Measurements from ENCODE around the gene BRME1.
"Not testable (repeated sequence)": the region's sequence is repeated elsewhere in the genome, so short reads cannot be mapped to it uniquely, and the experiment has no call there.

The BRME1 gene

DNA sequence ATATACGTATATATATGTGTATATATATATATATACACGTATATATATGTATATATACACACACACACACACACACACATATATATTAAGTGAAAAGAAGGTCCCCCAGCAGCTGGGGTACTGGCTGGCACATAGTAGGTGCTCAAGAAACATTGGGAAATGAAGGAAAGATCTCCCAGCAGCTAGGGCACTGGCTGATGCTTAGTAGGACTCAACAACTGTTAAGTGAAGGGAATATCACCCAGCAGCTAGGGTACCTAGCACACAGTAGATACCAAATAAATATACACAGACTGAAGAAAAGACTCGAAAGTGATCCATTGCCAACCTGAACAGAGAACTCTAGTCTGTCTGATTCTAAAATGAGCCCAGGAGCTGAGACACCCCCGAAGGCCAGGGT lies 20.1 kb upstream of the BRME1 start:
- no peak for DNase-seq

DNA sequence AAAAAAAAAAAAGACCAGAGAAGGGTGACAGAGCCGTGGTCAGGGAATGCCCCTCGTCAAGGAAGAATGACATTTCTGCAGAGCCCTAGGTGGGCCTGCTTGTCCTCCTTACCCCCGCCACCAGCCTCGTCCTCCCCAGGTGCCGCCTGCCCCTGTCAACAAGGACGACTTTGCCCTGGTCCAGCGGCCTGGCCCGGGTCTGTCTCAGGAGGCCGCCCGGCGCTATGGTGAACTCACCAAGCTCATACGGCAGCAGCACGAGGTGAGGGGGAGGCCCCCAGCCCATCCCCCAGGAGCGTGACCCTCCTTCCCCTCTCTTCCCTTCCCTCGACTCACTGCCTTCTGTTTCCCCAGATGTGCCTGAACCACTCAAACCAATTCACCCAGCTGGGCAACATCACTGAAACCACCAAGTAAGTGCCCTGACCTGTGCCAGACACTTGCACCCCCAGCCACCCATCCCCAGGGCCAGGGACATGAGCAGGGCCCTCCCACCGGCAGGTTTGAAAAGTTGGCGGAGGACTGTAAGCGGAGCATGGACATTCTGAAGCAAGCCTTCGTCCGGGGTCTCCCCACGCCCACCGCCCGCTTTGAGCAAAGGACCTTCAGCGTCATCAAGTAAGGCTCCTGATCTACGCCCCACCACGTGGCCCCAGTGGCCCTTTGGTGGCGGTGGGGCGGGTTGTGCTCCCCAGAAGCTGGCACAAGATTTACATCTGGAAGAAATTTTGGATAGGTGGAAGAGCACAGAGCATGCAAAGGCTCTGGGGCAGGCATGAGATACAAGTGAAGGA lies 17.5 kb upstream of the BRME1 start:
- no peak for DNase-seq

DNA sequence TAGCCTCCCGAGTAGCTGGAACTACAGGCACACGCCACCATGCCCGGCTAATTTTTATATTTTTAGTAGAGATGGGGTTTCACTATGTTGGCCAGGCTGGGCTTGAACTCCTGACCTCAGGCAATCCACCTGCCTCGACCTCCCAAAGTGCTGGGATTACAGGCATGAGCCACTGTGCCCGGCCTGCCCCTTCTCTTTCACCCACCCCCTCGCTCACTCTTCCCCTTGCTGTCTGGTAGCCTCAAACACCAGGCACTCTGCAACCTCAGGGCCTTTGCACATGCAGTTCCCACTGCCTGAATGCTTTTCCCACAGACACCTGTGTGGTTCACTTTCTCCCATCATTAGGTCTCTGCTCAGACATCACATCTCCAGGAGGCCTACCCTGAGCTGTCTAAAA lies 16.2 kb upstream of the BRME1 start:
- not testable (repeated sequence) for DNase-seq

DNA sequence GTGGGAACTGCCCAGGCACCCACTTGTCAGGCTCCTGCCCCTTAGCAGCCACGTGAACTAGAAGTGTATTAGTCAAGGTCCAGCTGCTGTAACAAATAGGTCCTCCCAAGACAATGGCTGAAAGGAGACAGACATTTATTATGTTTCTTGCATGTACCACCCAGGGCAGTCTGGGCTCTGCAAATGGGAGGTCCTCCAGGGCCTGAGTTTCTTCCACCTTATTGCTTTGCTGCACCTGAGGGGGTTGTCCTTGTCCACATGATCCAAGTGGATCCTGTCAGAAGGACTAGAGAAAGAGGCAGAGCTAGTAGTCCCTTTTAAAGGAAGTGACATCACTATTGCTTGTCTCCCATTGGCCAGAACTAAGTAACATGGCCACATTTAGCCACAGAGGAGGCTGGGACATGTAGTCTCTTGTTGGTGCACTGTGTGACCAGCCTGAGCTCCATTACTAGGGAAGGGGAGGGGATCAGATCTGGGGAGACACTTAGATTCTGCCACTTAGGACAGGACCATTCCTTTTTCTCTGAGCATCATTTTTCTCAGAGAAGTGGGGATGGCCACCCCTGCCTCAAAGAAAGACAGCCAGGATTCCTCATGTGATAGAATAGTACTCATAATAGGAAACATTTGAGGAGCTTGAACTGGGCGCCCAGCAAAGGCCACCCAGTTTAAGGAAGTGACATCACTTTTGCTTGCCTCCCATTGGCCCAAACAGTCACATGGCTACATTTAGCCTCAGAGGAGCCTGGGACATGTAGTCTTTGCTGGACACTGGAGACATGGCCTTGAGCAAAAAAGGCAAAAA lies 15.2 kb upstream of the BRME1 start:
- peak; percentile 1 for DNase-seq

DNA sequence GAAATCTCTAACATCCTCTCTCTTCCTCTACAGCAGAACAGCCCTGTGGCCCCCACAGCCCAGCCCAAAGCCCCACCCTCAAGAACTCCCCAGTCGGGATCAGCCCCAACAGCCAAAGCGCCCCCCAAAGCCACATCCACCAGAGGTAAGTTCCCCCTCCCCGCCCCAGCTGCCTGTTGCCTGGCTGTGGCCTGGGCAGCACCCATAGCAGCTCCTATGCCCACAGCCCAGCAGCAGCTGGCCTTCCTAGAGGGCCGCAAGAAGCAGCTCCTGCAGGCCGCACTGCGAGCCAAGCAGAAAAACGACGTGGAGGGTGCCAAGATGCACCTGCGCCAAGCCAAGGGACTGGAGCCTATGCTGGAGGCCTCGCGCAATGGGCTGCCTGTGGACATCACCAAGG lies 14.6 kb upstream of the BRME1 start:
- DNase-seq, result no peak

DNA sequence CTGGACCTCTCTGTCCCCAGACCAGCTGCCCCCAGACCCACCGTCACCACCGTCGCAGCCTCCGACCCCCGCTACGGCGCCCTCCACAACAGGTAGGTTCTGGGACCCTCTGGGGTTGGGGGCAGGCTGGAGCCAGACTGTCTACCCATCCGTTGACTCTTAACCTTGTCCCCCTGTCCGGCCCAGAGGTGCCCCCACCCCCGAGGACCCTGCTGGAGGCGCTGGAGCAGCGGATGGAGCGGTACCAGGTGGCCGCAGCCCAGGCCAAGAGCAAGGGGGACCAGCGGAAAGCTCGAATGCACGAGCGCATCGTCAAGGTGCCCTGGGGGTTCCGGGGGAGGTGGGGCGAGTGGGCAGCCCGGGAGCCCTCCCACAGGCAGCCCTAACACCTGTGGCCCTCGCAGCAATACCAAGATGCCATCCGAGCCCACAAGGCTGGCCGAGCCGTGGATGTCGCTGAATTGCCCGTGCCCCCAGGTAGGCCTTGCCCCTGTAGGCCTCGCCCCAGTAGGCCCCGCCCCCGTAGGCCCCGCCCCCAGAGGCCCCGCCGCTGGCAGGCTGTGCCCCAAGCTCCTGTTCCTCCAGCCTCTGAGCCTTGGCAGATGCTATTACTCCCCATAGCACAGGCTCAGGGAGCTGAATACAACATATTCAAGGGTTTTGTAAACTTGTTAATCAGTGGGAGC lies 13.0 kb upstream of the BRME1 start:
- DNase-seq, result no peak

DNA sequence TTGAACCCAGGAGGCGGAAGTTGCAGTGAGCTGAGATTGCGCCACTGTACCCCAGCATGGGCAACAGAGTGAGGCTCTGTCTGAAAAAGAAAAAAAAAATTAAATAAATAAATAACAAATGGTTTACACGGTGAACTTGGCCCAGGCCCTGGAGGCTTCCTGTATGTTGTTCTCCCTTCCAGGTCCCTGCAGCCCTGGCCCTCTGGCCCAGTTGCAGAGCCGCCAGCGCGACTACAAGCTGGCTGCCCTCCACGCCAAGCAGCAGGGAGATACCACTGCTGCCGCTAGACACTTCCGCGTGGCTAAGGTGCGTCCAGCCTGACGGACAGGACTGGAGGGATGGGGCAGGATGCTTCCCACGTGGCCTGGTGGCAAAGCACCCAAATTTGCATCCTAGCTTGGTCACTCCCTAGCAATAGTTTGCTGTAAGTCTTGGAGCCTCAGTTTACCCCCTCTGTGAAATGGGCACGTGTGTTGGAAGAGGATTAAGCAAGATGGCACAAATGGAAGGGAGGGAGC lies 12.0 kb upstream of the BRME1 start:
- no peak for DNase-seq

DNA sequence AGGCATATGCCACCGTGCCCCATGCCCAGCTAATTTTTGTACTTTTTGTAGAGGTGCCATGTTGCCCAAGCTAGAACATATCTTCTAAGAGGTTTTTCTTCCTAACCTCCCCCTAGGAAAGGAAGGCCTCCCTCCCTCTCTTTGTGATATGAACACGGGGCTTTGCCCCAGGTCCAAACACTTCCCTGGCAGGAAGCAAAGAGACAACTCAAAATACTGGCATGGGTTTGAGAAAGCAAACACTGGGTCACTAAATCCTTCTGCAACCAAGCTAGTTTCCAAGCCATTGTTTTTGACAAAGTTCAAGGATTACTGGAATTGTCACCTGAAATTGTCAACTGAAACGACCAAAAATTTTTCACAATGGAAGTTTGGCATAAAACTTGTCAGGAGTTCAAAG lies 8.9 kb upstream of the BRME1 start:
- DNase-seq, result no peak

DNA sequence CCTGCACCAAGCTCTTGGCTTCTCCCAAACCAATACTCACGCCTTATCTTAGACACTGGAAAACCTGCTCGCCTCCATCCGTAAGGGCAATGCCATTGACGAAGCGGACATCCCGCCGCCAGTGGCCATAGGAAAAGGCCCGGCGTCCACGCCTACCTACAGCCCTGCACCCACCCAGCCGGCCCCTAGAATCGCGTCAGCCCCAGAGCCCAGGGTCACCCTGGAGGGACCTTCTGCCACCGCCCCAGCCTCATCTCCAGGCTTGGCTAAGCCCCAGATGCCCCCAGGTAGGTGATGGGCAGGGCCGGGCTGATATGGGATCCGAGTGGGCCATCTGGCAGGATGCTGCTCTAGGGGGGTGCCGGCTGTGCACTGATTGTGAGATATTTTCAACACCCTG lies 7.4 kb upstream of the BRME1 start:
- no peak for DNase-seq

DNA sequence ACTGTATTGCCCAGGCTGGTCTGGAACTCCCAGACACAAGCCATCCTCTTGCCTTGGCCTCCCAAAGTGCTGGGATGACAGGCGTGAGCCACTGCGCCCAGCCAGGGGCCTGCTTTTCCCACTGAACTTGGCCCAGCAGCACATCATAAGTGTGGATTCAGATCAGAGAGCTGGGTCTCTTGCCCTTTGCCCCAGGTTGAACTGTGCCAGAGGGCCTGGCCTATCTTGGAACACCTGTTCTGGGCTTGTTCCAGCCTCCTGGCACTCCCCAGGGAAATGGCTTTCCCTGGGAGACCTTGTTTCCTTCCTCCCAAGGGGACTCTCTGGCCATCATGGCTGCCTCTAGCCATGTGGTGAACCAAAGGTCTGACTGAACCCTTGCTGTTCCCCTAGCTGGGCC lies 3.5 kb upstream of the BRME1 start:
- no peak for DNase-seq

DNA sequence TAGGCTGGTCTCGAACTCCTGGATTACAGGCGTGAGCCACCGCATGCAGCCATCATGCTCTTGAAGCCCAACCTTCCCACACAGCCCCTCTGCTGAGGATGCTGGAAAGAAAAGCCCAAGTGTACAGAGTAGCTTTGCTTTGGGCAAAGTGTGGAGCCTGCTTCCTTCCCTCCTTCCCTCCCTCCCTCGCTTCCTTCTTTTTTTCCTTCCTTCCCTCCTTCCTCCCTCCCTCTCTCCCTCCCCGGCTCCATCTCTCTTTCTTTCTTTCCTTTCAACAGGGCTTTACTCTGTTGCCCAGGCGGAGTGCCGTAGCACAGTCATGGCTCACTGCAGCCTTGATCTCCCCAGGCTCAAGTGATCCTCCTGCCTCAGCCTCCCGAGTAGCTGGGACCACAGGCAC lies 2.8 kb upstream of the BRME1 start:
- DNase-seq, result no peak

DNA sequence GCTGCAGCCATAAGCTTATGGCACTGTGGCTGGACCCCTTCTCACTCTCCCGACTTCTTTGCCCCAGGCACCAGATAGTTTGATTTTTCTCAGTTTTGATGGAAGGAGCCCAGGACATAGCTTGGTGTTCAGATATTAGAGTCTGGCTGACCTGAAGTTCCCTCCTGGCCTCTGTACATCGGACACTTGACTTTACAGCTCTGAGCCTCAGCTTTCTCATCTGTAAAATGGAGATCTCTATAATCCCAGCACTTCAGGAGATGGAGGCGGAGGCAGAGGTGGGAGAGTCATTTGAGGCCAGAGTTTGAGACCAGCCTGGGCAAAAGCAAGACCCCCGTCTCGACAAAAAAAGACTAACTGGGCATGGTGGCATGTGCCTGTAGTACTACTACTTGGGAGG lies 993 bp upstream of the BRME1 start:
- DNase-seq, result no peak

DNA sequence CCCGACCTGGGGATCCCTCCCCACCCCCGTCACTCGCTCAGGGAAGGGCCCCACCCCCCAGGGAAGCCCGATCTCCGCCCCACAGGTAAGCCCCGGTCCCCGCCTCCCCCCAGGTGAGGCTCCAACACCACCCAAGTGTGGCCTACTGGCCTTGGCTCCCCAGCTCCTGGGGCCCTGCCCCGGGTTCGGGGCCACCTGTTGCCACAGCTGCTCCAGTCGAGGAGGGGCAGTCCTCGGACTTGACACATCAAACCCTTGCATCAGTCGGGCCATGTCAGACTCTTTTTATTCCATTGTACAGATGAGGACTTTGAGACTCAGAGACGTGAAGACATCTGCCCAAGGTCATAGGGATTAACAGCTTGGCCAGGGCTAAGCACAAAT lies 596 bp upstream of the BRME1 start:
- DNase-seq, result no peak

DNA sequence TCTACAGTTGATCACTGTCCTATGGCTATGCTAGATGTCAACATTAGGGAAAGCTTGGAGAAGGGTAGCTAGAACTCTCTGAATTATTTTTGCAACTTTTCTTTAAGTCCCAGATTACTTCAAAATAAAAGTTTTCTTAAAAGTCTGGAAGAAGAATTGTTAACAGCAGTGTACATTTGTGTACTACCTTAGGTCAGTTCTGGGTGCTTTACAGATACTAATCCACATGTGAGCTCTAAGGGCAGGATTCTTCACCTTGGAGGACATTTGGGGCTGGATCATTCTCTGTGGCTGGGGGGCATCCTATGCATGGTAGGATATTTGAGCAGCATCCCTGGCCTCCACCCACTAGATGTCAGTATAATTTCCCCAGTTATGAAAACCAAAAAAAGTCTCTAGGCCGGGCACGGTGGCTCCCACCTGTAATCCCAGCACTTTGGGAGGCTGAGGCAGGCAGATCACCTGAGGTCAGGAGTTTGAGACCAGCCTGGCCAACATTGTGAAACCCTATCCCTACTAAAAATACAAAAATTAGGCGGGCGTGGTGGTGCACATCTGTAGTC lies 2.8 kb downstream of the BRME1 start:
- no peak for DNase-seq

DNA sequence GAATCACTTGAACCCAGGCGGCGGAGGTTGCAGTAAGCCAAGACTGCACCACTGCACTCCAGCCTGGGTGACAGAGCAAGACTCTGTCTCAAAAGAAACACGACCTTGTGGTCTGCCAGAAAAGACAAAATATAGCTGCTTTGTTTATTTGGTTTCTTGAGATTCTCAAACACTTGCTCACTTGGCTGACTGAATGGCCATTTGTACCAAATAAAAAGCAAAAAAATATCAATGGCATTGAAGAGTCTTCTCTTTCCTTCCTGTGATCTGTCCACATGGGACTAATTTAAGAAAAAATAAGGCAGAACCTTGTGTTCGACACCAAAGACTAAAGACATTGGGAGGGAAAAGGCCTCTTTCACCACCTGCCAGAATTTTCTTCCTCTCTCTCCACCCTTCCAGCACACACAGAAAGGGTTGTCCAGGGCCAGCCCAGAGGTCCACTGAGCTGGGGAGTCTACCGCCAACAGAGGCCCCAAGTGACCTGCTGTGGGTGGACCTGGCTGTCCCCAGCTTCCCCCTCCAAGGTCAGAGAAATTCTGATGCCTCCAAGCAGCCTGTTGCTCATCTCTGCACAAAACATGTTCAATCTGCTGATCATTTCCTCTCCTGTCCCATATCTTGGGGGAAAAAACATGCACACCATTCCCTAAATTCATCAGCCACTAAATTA lies 5.9 kb downstream of the BRME1 start:
- no peak for DNase-seq

DNA sequence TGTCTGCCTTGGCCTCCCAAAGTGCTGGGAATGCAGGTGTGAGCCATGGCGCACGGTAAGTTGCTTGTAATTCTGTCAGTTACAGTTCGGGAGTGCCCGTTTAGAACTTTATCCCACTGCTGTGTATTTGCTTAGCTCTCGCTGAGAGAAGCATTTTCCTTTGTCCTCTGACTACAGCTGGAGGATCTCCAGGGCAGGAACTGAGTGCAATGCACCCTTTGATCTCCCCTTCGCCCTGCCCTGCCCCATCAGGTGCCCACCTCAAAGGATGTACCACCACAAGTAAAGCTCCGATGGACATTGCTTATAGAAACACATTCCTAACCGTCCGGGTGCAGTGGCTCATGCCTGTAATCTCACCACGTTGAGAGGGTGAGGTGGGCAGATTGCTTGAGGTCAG lies 6.5 kb downstream of the BRME1 start:
- DNase-seq, result no peak

DNA sequence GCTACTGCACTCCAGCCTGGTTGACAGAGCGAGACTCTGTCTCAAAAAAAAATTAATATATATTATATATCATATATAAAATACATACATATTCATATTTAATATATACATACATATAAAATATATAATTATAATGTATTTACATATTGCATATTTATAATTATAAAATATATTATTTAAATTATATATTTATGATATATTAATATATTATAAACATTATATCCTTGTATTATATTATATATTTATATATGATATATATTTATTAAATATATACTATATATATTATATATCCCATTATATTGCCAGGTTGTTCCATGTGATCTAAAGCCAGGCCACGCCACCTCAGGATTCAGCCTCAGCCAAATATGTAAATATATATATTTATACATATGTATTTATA lies 9.7 kb downstream of the BRME1 start:
- DNase-seq, result no peak

DNA sequence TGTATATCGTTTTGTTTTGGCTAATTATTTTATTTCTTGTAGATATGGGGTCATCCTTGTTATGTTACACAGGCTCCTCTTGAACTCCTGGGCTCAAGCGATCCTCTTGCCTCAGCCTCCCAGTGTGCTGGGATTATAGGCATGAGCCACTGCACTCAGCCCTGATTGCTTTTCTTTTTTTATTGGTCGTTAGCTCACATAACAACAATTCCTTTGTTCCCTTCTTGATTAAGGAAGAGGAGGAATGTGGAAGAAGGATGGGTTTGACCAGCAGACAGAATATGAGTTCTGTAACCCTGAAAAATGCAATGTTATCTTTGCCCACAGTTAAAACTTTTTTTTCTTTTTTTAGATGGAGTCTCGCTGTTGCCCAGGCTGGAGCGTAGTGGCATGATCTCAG lies 11.4 kb downstream of the BRME1 start:
- DNase-seq, result no peak

DNA sequence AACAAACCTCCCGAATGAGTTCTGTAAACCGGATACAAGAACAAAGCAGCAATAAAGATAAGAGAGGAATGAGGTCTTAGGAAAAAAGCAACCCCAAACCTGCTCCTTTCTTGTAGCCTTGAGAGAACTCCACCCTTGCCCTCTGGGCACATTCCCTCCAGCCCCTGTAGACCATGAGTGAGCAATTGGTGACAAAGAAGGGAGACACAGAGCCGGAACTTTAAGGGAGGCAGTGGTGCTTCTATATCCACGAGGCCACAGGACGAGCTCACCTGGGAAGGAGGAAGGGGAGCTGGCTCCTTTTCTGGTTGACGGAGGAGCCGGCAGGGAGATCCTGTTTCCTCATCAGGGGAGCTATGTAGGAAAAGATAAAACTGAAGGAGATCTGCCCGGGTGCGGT lies 13.0 kb downstream of the BRME1 start:
- DNase-seq, result no peak

DNA sequence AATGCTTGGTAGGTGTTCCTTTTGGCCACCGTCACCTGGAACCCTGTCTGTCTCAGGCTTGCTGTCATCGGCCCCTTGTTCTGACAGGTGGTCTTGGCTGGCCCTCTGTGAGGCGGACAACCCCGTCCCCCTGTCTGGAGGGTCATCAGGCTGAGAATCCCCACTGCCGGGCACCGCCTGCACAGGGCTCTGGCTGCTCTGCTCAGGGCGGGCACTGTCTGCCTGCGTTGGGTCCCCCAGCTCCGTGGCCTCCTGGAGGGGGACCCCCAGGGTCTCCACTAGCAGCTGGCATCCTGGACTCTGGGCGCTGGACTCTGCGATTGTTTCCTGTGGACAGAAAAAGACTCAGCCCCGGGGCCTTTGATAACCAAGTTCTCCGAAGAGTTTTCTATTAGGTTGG lies 15.8 kb downstream of the BRME1 start:
- DNase-seq, result no peak

DNA sequence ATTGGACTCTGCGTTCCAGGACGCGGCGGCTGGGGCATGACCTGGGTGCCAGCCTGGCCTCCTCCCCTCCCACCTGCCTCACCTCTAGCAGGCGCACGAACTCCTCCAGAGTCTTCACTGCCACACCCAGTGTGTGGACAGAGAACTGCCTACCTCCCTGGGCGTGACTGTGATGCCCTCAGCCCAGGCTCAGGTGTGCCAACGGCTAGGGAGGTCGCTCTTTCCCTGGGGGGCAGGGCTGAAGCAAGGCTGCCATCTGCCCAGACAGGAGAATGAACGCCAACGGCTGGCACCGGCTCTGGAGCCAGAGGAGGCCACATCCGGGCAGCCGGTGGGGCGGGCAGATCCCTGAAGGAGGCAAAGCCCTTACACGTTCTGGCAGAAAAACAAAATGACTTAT lies 17.6 kb downstream of the BRME1 start:
- no peak for DNase-seq

DNA sequence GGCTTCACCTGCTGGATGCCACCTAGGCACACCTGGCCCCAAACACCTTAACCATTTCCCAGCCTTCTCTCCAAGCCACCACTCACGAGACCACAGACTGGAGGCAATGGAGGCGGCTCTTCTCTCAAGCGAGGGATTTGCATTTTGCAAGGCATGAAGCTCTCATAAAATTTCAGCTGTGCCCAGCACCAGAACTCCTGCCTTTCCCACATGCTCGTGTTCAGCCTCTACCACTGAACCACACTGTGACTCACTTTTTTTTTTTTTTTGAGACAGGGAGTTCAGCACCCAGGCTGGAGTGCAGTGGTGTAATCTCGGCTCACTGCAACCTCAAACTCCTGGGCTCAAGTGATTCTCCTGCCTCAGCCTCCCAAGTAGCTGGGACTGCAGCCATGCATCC lies 18.4 kb downstream of the BRME1 start:
- DNase-seq, result no peak

DNA sequence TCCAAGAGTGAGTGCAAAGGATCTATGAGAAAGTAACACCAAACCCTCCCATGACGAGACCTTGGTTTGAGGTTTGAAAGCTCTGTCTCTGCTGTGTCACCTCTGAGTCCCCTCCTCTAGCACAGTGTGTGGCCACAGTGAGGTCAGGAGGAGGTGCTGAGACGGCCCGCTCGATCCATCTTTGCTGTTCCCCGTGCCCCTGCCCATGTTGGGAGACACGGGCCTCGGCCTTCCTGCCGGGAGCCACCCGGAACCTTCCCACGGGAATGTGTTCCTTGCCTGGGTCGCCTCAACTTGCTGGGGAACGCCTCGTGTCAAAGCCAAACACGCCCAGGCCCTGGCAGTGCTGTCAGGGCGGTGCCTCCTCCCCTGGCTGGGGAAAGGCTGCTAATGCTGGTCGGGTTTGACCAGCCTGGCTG lies 18.9 kb downstream of the BRME1 start:
- no peak for DNase-seq
